Cardiac fibroblast (primary cell): Measurements from ENCODE around the gene LINC00237.

Source experiments
- DNase-seq, 2 donors: peaks; one replicate each; pipeline versions ENCODE4 v3.0.0 to v3.0.0-alpha.2; 2010; ENCODE audit warnings: low read depth in 2 of 2
- H3K4me3 ChIP-seq, 2 donors: replicated peaks in 1 of 2; 1 replicate in 1 of 2; 2 replicates in 1 of 2; pipeline ENCODE4 v1.5.1; 2011; ENCODE audit warnings: low read depth in 2 of 2, low read length in 2 of 2, mild to moderate bottlenecking in 2 of 2, moderate library complexity in 1 of 2
- TF ChIP-seq, protein P1 (sequence below): IDR thresholded peaks from one replicate; pipeline ENCODE4 v1.5.1; 2011; ENCODE audit warnings: low read depth, mild to moderate bottlenecking, low read length, inconsistent platforms

The LINC00237 gene

DNA sequence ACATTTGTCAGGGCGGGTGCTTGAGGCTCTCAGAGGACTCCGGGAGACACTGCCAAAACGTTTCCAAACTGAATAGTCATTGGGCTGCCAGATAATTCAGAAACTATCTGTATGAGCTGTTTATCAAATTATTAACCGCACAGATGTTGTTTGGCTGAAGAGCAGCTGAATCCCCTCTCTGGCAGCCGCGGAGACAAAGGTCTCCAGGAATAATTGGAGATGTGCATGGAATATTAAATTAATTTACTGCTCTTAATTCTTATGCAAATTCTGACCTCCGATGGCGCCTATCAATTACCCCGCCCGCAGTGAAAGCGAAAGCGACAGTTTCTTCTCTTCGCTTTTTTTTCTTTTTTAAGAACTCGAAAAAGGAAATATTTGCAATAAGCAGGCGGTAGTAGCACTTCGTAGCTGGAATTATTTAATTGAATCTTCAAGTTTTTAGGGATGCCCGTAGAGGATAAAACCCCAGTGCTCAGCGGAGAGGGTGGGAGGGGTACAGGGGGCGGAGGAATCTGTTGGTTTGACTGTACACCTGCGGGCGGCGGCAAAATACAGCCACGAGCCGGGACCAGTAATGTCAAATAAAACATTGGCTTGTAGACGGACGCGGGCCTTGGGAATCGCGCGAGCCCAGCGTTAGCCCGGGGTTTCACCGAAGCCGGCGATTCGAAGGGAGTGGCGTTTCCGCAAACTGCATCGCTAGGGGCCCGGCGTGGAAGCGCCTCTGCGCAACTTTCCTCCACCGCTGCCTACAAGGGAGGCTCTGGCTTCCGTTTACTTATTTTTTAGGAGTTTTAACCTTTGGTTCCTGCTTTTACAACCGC, 6.2 kb downstream of the LINC00237 start:
- TF ChIP-seq, protein P1, sequence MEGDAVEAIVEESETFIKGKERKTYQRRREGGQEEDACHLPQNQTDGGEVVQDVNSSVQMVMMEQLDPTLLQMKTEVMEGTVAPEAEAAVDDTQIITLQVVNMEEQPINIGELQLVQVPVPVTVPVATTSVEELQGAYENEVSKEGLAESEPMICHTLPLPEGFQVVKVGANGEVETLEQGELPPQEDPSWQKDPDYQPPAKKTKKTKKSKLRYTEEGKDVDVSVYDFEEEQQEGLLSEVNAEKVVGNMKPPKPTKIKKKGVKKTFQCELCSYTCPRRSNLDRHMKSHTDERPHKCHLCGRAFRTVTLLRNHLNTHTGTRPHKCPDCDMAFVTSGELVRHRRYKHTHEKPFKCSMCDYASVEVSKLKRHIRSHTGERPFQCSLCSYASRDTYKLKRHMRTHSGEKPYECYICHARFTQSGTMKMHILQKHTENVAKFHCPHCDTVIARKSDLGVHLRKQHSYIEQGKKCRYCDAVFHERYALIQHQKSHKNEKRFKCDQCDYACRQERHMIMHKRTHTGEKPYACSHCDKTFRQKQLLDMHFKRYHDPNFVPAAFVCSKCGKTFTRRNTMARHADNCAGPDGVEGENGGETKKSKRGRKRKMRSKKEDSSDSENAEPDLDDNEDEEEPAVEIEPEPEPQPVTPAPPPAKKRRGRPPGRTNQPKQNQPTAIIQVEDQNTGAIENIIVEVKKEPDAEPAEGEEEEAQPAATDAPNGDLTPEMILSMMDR: no peak
- peak overlapping the region; percentile 8 to 11 for H3K4me3 ChIP-seq
- peak; percentile 12 to 17 for DNase-seq

DNA sequence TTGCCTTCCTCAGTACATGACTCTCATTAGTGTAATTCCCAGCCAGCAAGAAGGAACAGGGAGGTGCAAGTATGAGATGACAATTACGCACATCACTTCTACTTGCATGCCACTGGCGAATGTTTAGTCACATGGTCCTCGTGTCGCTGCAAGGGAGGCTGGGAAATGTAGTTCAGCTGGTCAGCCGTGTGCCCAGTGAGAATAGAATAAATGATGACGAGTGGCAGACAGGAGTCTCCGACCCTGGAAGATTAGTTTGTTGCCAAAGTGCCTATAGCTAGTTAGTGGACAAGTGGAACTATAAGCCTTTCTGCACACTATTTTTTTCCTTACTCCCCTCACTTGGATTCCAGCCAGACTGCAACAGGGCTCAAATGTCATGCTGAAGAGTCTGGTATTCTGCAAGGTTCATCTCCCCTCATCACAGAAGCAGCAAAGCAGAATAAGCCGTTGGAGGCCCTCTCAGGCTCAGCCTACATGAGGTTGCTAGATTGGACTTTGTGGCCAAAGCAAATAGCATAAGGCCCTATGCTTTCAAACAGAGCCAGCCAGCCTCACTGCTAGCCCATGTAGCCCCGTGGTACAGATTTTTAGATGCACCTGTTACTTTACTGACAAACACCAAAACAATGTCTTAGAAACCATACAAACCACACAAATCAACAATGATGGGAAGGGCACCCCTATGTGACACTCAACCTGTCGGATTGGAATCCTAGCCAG, 9.7 kb downstream of the LINC00237 start:
- no peak overlapping the region for H3K4me3 ChIP-seq
- peak; percentile 12 to 50 for DNase-seq
- TF ChIP-seq, protein P1: no peak

DNA sequence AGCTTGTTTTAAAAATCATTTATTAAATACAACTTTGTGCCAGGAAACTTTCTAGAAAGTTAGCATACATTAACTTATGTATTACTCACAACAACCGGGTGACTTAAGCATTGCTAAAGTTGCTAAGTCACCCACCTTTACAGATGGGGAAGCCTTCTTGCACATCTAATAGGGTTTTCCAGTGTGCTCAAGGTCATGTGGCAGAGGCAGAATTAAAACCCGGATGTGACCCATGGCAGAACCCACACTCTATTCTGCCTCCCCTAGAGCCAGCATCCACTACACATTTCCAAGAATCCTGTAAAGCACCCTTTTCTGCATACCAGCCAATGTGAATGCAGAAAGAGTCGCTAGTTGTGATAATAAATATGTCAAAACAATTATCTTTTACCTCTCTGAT, 13.4 kb downstream of the LINC00237 start:
- TF ChIP-seq, protein P1: no peak
- H3K4me3 ChIP-seq: no peak overlapping the region
- DNase-seq: no peak

DNA sequence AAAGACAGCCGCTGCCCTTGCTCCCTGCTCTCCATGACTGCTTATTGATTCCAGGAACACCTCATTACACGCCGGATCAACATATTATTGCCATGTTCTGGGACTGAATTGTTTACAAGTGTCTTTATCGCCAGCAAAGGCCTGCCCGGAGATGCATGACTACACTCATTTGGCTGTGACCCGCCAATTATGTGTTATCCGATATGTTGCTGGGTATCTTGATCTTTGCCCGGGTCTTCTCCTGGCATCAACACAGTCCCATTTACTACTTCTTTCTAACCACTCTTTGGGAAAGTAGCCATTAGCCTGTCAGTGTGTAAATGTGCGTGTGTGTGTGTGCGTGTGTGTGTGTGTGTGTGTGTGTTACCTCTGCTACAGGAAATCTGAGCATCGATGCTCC, 15.4 kb downstream of the LINC00237 start:
- no peak for DNase-seq

DNA sequence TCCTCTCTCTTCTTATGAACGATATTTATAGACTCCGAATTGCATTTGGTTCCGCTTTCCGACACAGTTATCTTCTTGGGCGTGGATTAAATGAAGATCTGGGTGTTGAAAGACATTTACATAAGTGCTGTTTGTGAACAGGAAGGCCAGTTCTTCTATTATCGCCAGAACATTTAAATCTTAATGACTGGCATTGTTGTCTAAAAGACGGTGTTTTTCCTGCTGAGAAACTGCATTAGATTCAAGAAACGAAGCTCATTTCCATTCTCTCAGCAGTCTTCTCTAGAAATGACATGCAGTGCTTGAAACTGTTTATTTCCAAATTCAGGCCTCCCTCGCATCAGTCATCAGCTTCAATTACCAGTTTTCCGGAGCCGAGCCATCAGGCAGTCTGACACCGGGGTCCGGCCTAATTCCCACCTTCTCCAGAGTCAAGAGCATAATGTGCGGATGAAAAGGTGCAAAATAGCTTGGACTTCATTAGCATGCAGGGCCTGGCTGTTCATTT, 16.0 kb downstream of the LINC00237 start:
- TF ChIP-seq, protein P1: no peak
- H3K4me3 ChIP-seq: no peak overlapping the region
- DNase-seq: no peak

More for the DNA sequence above, 15.4 kb downstream of the LINC00237 start:
- TF ChIP-seq, protein P1: no peak
- no peak overlapping the region for H3K4me3 ChIP-seq

DNA sequence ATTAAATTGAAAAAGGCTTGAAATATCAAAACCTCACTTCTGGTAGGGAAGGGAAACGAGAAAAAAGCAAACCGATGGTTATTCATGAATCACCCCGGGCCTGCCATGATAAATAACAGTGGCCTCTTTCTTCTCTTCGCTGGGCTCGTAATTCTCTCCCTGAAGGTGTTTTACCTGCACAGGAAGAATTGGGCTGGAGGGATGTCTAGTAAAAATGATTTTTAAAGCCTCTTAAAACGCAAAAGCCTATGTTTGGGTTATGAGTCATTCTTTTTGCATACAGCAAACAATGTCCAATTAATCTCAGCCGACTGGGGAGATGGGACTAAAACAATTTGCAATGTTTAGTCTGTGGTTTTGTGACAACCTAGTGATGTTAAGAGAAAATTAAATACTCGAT, 16.8 kb downstream of the LINC00237 start:
- no peak overlapping the region for H3K4me3 ChIP-seq
- DNase-seq: no peak
- TF ChIP-seq, protein P1: no peak
